Liver (tissue), 9 donors: Measurements from ENCODE around the gene SH2D7. TPM values are rescaled to one million over a fixed set of nuclear protein-coding genes. Genes with fewer than 3 reads are reported as not detected.

Experiments
- DNase-seq: peaks from one replicate; pipeline ENCODE4 v3.0.0-alpha.2; 2017; ENCODE audit warnings: low spot score
- H3K27ac ChIP-seq, 2 donors: one replicate each; pipeline ENCODE4 v1.7.0; 2013; ENCODE audit warnings: inconsistent platforms in 2 of 2, low read length in 2 of 2, control low read depth in 1 of 2, low read depth in 1 of 2, mild to moderate bottlenecking in 1 of 2
- H3K27me3 ChIP-seq, 4 donors: one replicate each; pipeline versions ENCODE4 v1.6.1 to v1.7.0; 2013; ENCODE audit warnings: low read length in 3 of 4, inconsistent platforms in 1 of 4, mild to moderate bottlenecking in 1 of 4, moderate library complexity in 1 of 4; ENCODE audit not compliant: control insufficient read depth in 4 of 4, insufficient read depth in 4 of 4
- H3K36me3 ChIP-seq, 4 donors: one replicate each; pipeline versions ENCODE4 v1.6.1 to v1.7.0; 2013; ENCODE audit warnings: low read length in 3 of 4, mild to moderate bottlenecking in 3 of 4, low read depth in 1 of 4, moderate library complexity in 1 of 4; ENCODE audit not compliant: control insufficient read depth in 4 of 4, insufficient read depth in 3 of 4
- H3K4me1 ChIP-seq, 4 donors: one replicate each; pipeline versions ENCODE4 v1.6.1 to v1.7.0; 2013; ENCODE audit warnings: low read length in 3 of 4, mild to moderate bottlenecking in 3 of 4, moderate library complexity in 1 of 4; ENCODE audit not compliant: control insufficient read depth in 4 of 4, insufficient read depth in 4 of 4
- H3K4me3 ChIP-seq, 3 donors: one replicate each; pipeline versions ENCODE4 v1.6.1 to v1.7.0; 2013; ENCODE audit warnings: low read length in 3 of 3, control low read depth in 1 of 3, low read depth in 1 of 3, mild to moderate bottlenecking in 1 of 3
- H3K9ac ChIP-seq, 2 donors: one replicate each; pipeline ENCODE4 v1.7.0; 2013; ENCODE audit warnings: low read length in 2 of 2, mild to moderate bottlenecking in 2 of 2, moderate library complexity in 2 of 2, control low read depth in 1 of 2, low read depth in 1 of 2
- H3K9me3 ChIP-seq, 4 donors: one replicate each; pipeline versions ENCODE4 v1.6.1 to v1.7.0; 2013; ENCODE audit warnings: low read length in 3 of 4; ENCODE audit not compliant: control insufficient read depth in 4 of 4
- ATF3 ChIP-seq: IDR thresholded peaks from 2 replicates; pipeline ENCODE4 v1.6.1; 2016; ENCODE audit warnings: antibody characterized with exemption
- CTCF ChIP-seq: fragments of 150-350 bp; IDR thresholded peaks from 2 replicates; pipeline ENCODE4 v1.5.1; 2017; ENCODE audit warnings: improper control_type of control experiment, low read depth, low read length; ENCODE audit not compliant: missing input control
- FOXA1 ChIP-seq: IDR thresholded peaks from 2 replicates; pipeline ENCODE4 v1.6.1; 2016; ENCODE audit warnings: antibody characterized with exemption
- FOXA2 ChIP-seq: IDR thresholded peaks from 2 replicates; pipeline ENCODE4 v1.6.1; 2016; ENCODE audit warnings: antibody characterized with exemption
- HNF4A ChIP-seq, 2 donors: conservative IDR thresholded peaks; 2 replicates each; pipeline ENCODE4 v1.6.1; 2016; ENCODE audit warnings: antibody characterized with exemption in 2 of 2, mild to moderate bottlenecking in 2 of 2
- HNF4G ChIP-seq: IDR thresholded peaks from 2 replicates; pipeline ENCODE4 v1.6.1; 2016; ENCODE audit warnings: antibody characterized with exemption
- JUND ChIP-seq, 2 donors: IDR thresholded peaks; 2 replicates each; pipeline ENCODE4 v1.6.1; 2016; ENCODE audit warnings: antibody characterized with exemption in 2 of 2
- NR2F2 ChIP-seq: IDR thresholded peaks from 2 replicates; pipeline ENCODE4 v1.6.1; 2016; ENCODE audit warnings: antibody characterized with exemption
- RAD21 ChIP-seq, 2 donors: IDR thresholded peaks; 2 replicates each; pipeline ENCODE4 v1.6.1; 2016; ENCODE audit warnings: antibody characterized with exemption in 2 of 2, mild to moderate bottlenecking in 2 of 2
- REST ChIP-seq: IDR thresholded peaks from 2 replicates; pipeline ENCODE4 v1.6.1; 2016; ENCODE audit warnings: antibody characterized with exemption, mild to moderate bottlenecking
- RXRA ChIP-seq, 2 donors: IDR thresholded peaks; 2 replicates each; pipeline ENCODE4 v1.6.1; 2017 to 2018; ENCODE audit warnings: antibody characterized with exemption in 2 of 2, mild to moderate bottlenecking in 1 of 2
- SP1 ChIP-seq: IDR thresholded peaks from 2 replicates; pipeline ENCODE4 v1.6.1; 2018; ENCODE audit warnings: antibody characterized with exemption, mild to moderate bottlenecking
- TAF1 ChIP-seq: conservative IDR thresholded peaks from 2 replicates; pipeline ENCODE4 v1.6.1; 2016; ENCODE audit warnings: antibody characterized with exemption, mild to moderate bottlenecking
- ZBTB33 ChIP-seq: IDR thresholded peaks from 2 replicates; pipeline ENCODE4 v1.6.1; 2016; ENCODE audit warnings: antibody characterized with exemption
- WGBS: extraction: QIAGEN DNeasy Blood & Tissue Kit; methylation state at CpG from one replicate; pipeline ENCODE4 v1.1.7; 2013; 5-methylcytosine and 5-hydroxymethylcytosine counted together
- polyA plus RNA-seq, 2 donors: library from polyadenylated mRNA; stranded (reverse) in 1 of 2; unstranded in 1 of 2; fragments of 200-250 nt in 1 of 2; fragments of >200 nt in 1 of 2; fragmentation: Nextera tagmentation in 1 of 2; extraction: Ambion mirVana in 1 of 2; gene quantifications; one replicate each; pipeline versions ENCODE4 v1.2.1 to v1.2.3, GENCODE V29; 2013 to 2015
- total RNA-seq, 2 donors: library from RNA; depleted of rRNA; stranded (reverse); fragments of >200 nt; gene quantifications; one replicate each; pipeline ENCODE4 v1.2.3, GENCODE V29; 2014
- donor health status: healthy.
- donor health status: healthy.
- donor health status: healthy.
- donor health status: healthy.
- donor health status: healthy.

SH2D7 gene
- total and polyA plus RNA-seq, 4 donors, result not detected

- no peaks in the 10 kb centered on the region for H3K27me3 ChIP-seq
- no peak overlapping the region for H3K4me3 ChIP-seq
- TF ChIP-seq TAF1, result no peak
- TF ChIP-seq CTCF, result no peak
- no peak for TF ChIP-seq ZBTB33
- no peak for TF ChIP-seq SP1
- TF ChIP-seq JUND (IDR thresholded peaks at IDR 0.05), result no peak
- no peak for TF ChIP-seq RAD21 (IDR thresholded peaks at IDR 0.05)
- TF ChIP-seq HNF4A (conservative IDR thresholded peaks at IDR 0.05), result no peak
- no peak for TF ChIP-seq NR2F2
- TF ChIP-seq REST, result no peak
- H3K27ac ChIP-seq, result no peak overlapping the region
- DNase-seq, result no peak
- 94% methylated on average over 5 of the region's 5 CpGs for WGBS
- H3K9ac ChIP-seq, result no peak overlapping the region
- peaks cover 17 to 57% (median 49%) of the 10 kb centered on the region in 4 donors for H3K4me1 ChIP-seq
- no peaks in the 10 kb centered on the region for H3K9me3 ChIP-seq
- peaks cover 0 to 28% (median 4%) of the 10 kb centered on the region in 4 donors for H3K36me3 ChIP-seq
These were observed 39.8 kb upstream of the SH2D7 start for GRCh38 chr15:78052545-78052944.

GRCh38 chr15:78054518-78054917 lies 37.8 kb upstream of the SH2D7 start:
- Histone ChIP-seq H3K4me1 (peaks cover 17 to 66% (median 47%) of the 10 kb centered on the region in 4 donors), H3K27ac (no peak overlapping the region), H3K9me3 (no peaks in the 10 kb centered on the region), H3K27me3 (no peaks in the 10 kb centered on the region), H3K4me3 (no peak overlapping the region), H3K36me3 (peaks cover 0 to 28% (median 1%) of the 10 kb centered on the region in 4 donors), H3K9ac (no peak overlapping the region)
- TF ChIP-seq TAF1 (no peak), RXRA (IDR thresholded peaks at IDR 0.05) (no peak), NR2F2 (no peak), FOXA1 (no peak), FOXA2 (no peak), RAD21 (IDR thresholded peaks at IDR 0.05) (no peak), HNF4A (conservative IDR thresholded peaks at IDR 0.05) (no peak), HNF4G (no peak), JUND (IDR thresholded peaks at IDR 0.05) (no peak), ZBTB33 (no peak), ATF3 (no peak)
- no peak for DNase-seq
- 87% methylated on average over 2 of the region's 2 CpGs for WGBS
